WTC11 (cell line): ENCODE measurements around the gene NEXMIF. TPM values are rescaled to one million over a fixed set of nuclear protein-coding genes. Genes with fewer than 3 reads are reported as not detected.

ENCODE experiments used
- ATAC-seq: fragments of 200-7000 bp; cut with Tn5 transposase; 2 replicates; pipeline ENCODE4 v1.10.0; 2021; ENCODE audit warnings: mild to moderate bottlenecking, moderate library complexity
- CTCF ChIA-PET: fragments of 300-600 bp; sonication (Branson Sonifier 250); formaldehyde crosslinking; loops from one replicate; lab custom pipeline; 2021; ENCODE audit warnings: antibody characterized with exemption; lab: Charles Lee
- POLR2A ChIA-PET: fragments of 350-600 bp; sonication (Branson Sonifier 250); formaldehyde crosslinking; loops from one replicate; lab custom pipeline; 2021; ENCODE audit warnings: antibody characterized with exemption; lab: Charles Lee
- DNase-seq: peaks from one replicate; pipeline ENCODE4 v3.0.0; 2021; ENCODE audit warnings: low spot score
- H3K27ac Mint-ChIP-seq: 2 replicates; pipeline ENCODE4 v1.8.0; 2021; ENCODE audit warnings: mixed read lengths
- H3K27me3 Mint-ChIP-seq: 2 replicates; pipeline ENCODE4 v1.8.0; 2021; ENCODE audit warnings: low read depth, mild to moderate bottlenecking, moderate library complexity, mixed read lengths
- H3K36me3 Mint-ChIP-seq: 2 replicates; pipeline ENCODE4 v1.8.0; 2021; ENCODE audit warnings: mixed read lengths
- H3K4me1 Mint-ChIP-seq: 2 replicates; pipeline ENCODE4 v1.8.0; 2022; ENCODE audit warnings: mixed read lengths
- H3K4me3 Mint-ChIP-seq: 2 replicates; pipeline ENCODE4 v1.8.0; 2021; ENCODE audit warnings: mild to moderate bottlenecking, moderate library complexity, mixed read lengths
- H3K9me3 Mint-ChIP-seq: 2 replicates; pipeline ENCODE4 v1.8.0; 2021; ENCODE audit warnings: mixed read lengths
- CBFB ChIP-seq: sonication (generic); formaldehyde crosslinking; IDR thresholded peaks from 2 replicates; pipeline ENCODE4 v1.8.1; 2022; ENCODE audit warnings: mild to moderate bottlenecking, low read depth, missing genetic modification reagents
- CDX4 ChIP-seq: fragments of 250-450 bp; sonication (Bioruptor Pico); IDR thresholded peaks from 2 replicates; pipeline ENCODE4 v1.9.0; 2021; ENCODE audit warnings: moderate library complexity, mild to moderate bottlenecking, inconsistent platforms, borderline replicate concordance
- ELF4 ChIP-seq: sonication (generic); formaldehyde crosslinking; IDR thresholded peaks from 2 replicates; pipeline ENCODE4 v1.8.1; 2022; ENCODE audit warnings: low read depth, mild to moderate bottlenecking, moderate library complexity, missing genetic modification reagents
- EMX1 ChIP-seq: fragments of 250-450 bp; sonication (Bioruptor Pico); IDR thresholded peaks from 2 replicates; pipeline ENCODE4 v1.8.0; 2021; ENCODE audit warnings: mild to moderate bottlenecking
- ERG ChIP-seq: fragments of 250-450 bp; sonication (Bioruptor Pico); IDR thresholded peaks from 2 replicates; pipeline ENCODE4 v1.8.0; 2021; ENCODE audit warnings: mild to moderate bottlenecking
- ESRRA ChIP-seq: sonication (generic); formaldehyde crosslinking; IDR thresholded peaks from 2 replicates; pipeline ENCODE4 v1.8.1; 2022; ENCODE audit warnings: mild to moderate bottlenecking, missing genetic modification reagents, borderline replicate concordance
- ETV6 ChIP-seq: sonication (generic); formaldehyde crosslinking; IDR thresholded peaks from 2 replicates; pipeline ENCODE4 v1.8.1; 2022; ENCODE audit warnings: mild to moderate bottlenecking, missing genetic modification reagents
- FOXP1 ChIP-seq: sonication (generic); formaldehyde crosslinking; IDR thresholded peaks from 2 replicates; pipeline ENCODE4 v1.8.0; 2022; ENCODE audit warnings: missing genetic modification reagents, mild to moderate bottlenecking, moderate library complexity, borderline replicate concordance
- FOXP4 ChIP-seq: sonication (generic); formaldehyde crosslinking; IDR thresholded peaks from 2 replicates; pipeline ENCODE4 v1.8.0; 2022; ENCODE audit warnings: mild to moderate bottlenecking, missing genetic modification reagents
- GABPB1 ChIP-seq: sonication (generic); formaldehyde crosslinking; IDR thresholded peaks from 2 replicates; pipeline ENCODE4 v1.8.1; 2023; ENCODE audit warnings: mild to moderate bottlenecking, missing genetic modification reagents
- GRHL2 ChIP-seq: fragments of 250-450 bp; sonication (Bioruptor Pico); IDR thresholded peaks from 2 replicates; pipeline ENCODE4 v1.8.0; 2022; ENCODE audit warnings: mild to moderate bottlenecking, moderate library complexity; ENCODE audit not compliant: insufficient replicate concordance, severe bottlenecking
- HMGXB4 ChIP-seq: sonication (generic); formaldehyde crosslinking; IDR thresholded peaks from 2 replicates; pipeline ENCODE4 v1.8.1; 2023; ENCODE audit warnings: mild to moderate bottlenecking, moderate library complexity, missing genetic modification reagents
- IRF2 ChIP-seq: sonication (generic); formaldehyde crosslinking; IDR thresholded peaks from 2 replicates; pipeline ENCODE4 v1.8.0; 2022; ENCODE audit warnings: low read depth, missing genetic modification reagents, borderline replicate concordance
- NR1H2 ChIP-seq: sonication (generic); formaldehyde crosslinking; IDR thresholded peaks from 2 replicates; pipeline ENCODE4 v1.9.0; 2021; ENCODE audit warnings: mild to moderate bottlenecking, moderate library complexity, missing genetic modification reagents
- NR2C2 ChIP-seq: sonication (generic); formaldehyde crosslinking; IDR thresholded peaks from 2 replicates; pipeline ENCODE4 v1.8.0; 2022; ENCODE audit warnings: mild to moderate bottlenecking, missing genetic modification reagents
- NR3C1 ChIP-seq: sonication (generic); formaldehyde crosslinking; conservative IDR thresholded peaks from 2 replicates; pipeline ENCODE4 v1.8.1; 2023; ENCODE audit warnings: low read depth, mild to moderate bottlenecking, missing genetic modification reagents
- SMAD3 ChIP-seq: sonication (generic); formaldehyde crosslinking; IDR thresholded peaks from 2 replicates; pipeline ENCODE4 v1.8.0; 2022; ENCODE audit warnings: missing genetic modification reagents, mild to moderate bottlenecking, borderline replicate concordance
- SP1 ChIP-seq: sonication (generic); formaldehyde crosslinking; conservative IDR thresholded peaks from 2 replicates; pipeline ENCODE4 v1.8.1; 2022; ENCODE audit warnings: missing genetic modification reagents
- ZBTB21 ChIP-seq: sonication (generic); formaldehyde crosslinking; IDR thresholded peaks from 2 replicates; pipeline ENCODE4 v1.8.1; 2023; ENCODE audit warnings: mild to moderate bottlenecking, missing genetic modification reagents, borderline replicate concordance
- ZNF281 ChIP-seq: sonication (generic); formaldehyde crosslinking; IDR thresholded peaks from 2 replicates; pipeline ENCODE4 v1.8.0; 2023; ENCODE audit warnings: mild to moderate bottlenecking, missing genetic modification reagents
- ZNF317 ChIP-seq: sonication (generic); formaldehyde crosslinking; IDR thresholded peaks from 2 replicates; pipeline ENCODE4 v1.8.1; 2023; ENCODE audit warnings: low read depth, mild to moderate bottlenecking, moderate library complexity, missing genetic modification reagents, borderline replicate concordance
- ZNF396 ChIP-seq: fragments of 250-450 bp; sonication (Bioruptor Pico); IDR thresholded peaks from 2 replicates; pipeline ENCODE4 v1.8.0; 2021; ENCODE audit warnings: mild to moderate bottlenecking, moderate library complexity, borderline replicate concordance
- ZNF416 ChIP-seq: fragments of 250-450 bp; sonication (Bioruptor Pico); IDR thresholded peaks from 2 replicates; pipeline ENCODE4 v1.9.0; 2021; ENCODE audit warnings: mild to moderate bottlenecking, inconsistent platforms
- ZNF532 ChIP-seq: fragments of 250-450 bp; sonication (Bioruptor Pico); IDR thresholded peaks from 2 replicates; pipeline ENCODE4 v1.9.0; 2021; ENCODE audit warnings: mild to moderate bottlenecking, borderline replicate concordance
- total RNA-seq: library from RNA; stranded (reverse); gene quantifications from 3 replicates; pipeline ENCODE4 v1.2.3, GENCODE V29; 2021

Gene NEXMIF
- total RNA-seq, 1 experiment from 2014 or later = 0.94 TPM

- ChIA-PET POLR2A (no interaction called here), CTCF (interaction anchor here (0.6 to 1.7 kb wide), 3 partner anchors 18 to 439 kb away, joined by 3 to 5 read pairs (median 3); no protein-coding TSS in a partner anchor)
- H3K4me1 Mint-ChIP-seq = 0 out of 2 replicates have a peak, but pooled peaks cover 7% of the 10 kb centered on the region
- H3K36me3 Mint-ChIP-seq = no peaks in the 10 kb centered on the region
- H3K27me3 Mint-ChIP-seq = peaks cover 54% of the 10 kb centered on the region
- peak; percentile 71 for ATAC-seq
- H3K27ac Mint-ChIP-seq = no peak overlapping the region
- H3K9me3 Mint-ChIP-seq = no peaks in the 10 kb centered on the region
- DNase-seq = peak; percentile 54
- peak overlapping the region; percentile 78 for H3K4me3 Mint-ChIP-seq
- TF ChIP-seq NR3C1 = no peak
- TF ChIP-seq NR2C2 (CRISPR knock-in tag) = peak; percentile 57; the same call in 1 of the 2 replicates
- peak; percentile 90; the same call in 1 of the 2 replicates for TF ChIP-seq ZNF281 (CRISPR knock-in tag)
- no peak for TF ChIP-seq ZNF317 (CRISPR knock-in tag)
- no peak for TF ChIP-seq ZNF396 (CRISPR knock-in tag)
- no peak; the same call in 1 of the 2 replicates for TF ChIP-seq ETV6
- no peak; the same call in 1 of the 2 replicates for TF ChIP-seq ESRRA (CRISPR knock-in tag)
- peak; percentile 50 for TF ChIP-seq SP1 (CRISPR knock-in tag)
- TF ChIP-seq NR1H2 (CRISPR knock-in tag) = 0 out of 2 replicates have a peak, but pooled peaks have one; percentile 74
- no peak for TF ChIP-seq GABPB1 (CRISPR knock-in tag)
- no peak for TF ChIP-seq EMX1
- TF ChIP-seq FOXP4 = peak; percentile 94
- no peak for TF ChIP-seq CDX4 (CRISPR knock-in tag)
- TF ChIP-seq SMAD3 = no peak; the same call in 1 of the 2 replicates
- TF ChIP-seq GRHL2 (CRISPR knock-in tag) = no peak
- TF ChIP-seq ZNF416 (CRISPR knock-in tag) = no peak
- TF ChIP-seq CBFB = no peak
- TF ChIP-seq ZBTB21 (CRISPR knock-in tag) = peak; percentile 75; the same call in 1 of the 2 replicates
- peak; percentile 76; the same call in 1 of the 2 replicates for TF ChIP-seq IRF2 (CRISPR knock-in tag)
- TF ChIP-seq ZNF532 (CRISPR knock-in tag) = no peak
- TF ChIP-seq FOXP1 (CRISPR knock-in tag) = peak; percentile 99
- no peak for TF ChIP-seq HMGXB4 (CRISPR knock-in tag)
- TF ChIP-seq ELF4 = no peak
- TF ChIP-seq ERG = no peak
Observed at GRCh38 chrX:74924449-74925224, 615 bp downstream of the NEXMIF start.
